Measurements from ENCODE around the gene SLC12A3. TPM values are rescaled to one million over a fixed set of nuclear protein-coding genes. Genes with fewer than 3 reads are reported as not detected.

SLC12A3 gene
- total and polyA plus RNA-seq, 2 of the 4 experiments (the other 2 are of a cell fraction): not detected

DNA sequence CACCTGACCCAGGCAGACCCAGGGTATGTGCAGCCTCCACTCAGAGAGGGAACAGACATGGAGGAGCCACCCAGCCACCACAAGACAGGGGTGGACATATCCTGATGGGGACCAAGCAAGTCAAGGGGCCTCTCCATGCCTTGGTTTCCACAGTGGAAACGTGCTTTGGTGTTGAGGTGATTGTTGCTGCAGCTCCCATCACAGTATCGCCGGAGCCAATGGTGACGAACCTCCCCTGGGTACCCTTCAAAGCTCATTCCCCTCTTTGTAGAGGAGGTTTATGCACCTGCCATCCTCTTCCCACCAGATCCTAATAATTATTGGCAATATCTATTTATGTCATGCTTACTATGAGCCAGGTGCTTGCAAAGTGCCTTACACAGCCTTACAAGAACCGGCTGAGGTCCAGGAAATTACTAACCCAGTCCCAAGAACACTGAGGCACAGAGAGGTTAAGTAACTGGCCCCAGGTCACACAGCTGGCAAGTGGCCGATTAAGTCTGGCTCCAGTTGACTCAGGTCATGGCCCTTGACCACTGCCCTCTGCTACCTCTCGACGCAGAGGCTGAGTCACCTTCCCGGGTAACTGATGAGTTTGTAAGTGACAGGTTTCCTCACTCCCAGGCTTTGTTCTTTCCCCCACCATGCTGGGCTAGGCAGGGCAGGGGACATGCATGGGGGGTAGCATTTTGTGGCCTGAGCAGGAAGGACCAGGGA is 20.6 kb downstream of the SLC12A3 start:
- no peak overlapping the region for H2BK15ac ChIP-seq (ENCODE audit: low read depth, low read length)
- H3K18ac ChIP-seq (ENCODE audit: low read depth, low read length): no peak overlapping the region
- dilution Hi-C loops (cut with HindIII; ENCODE audit: low sequenced_read_pairs, unreplicated experiment): no loop called here
- ChIA-PET CTCF (no interaction called here), POLR2A (ENCODE audit: unreplicated experiment) (no interaction called here)
- H3K9me3 ChIP-seq (ENCODE audit: control insufficient read depth, insufficient read depth, low read length): no peaks in the 10 kb centered on the region
- H2BK120ac ChIP-seq (ENCODE audit: low read depth, low read length): no peak overlapping the region
- H4K20me1 ChIP-seq (ENCODE audit: insufficient read depth, low read length): no peaks in the 10 kb centered on the region
- DNase-seq (no peak), ATAC-seq (ENCODE audit: low read depth) (no peak)
- no peak overlapping the region for H3K4me3 ChIP-seq (ENCODE audit: insufficient read depth, low read depth, low read length)
- in situ Hi-C loops (cut with MboI; ENCODE audit: low sequenced_read_pairs): no loop called here
- no peak overlapping the region for H3K27ac ChIP-seq (ENCODE audit: insufficient read depth, low read length)
- H2AK9ac ChIP-seq (replicated peaks; ENCODE audit: low read depth, low read length, poor library complexity): no peak overlapping the region
- H2AFZ ChIP-seq (replicated peaks; ENCODE audit: low read length, poor library complexity): no peak overlapping the region
- H3K4me2 ChIP-seq (ENCODE audit: low read depth, low read length): no peak overlapping the region
- no peak overlapping the region for H4K8ac ChIP-seq (ENCODE audit: low read depth in 2 of 2, low read length in 2 of 2)
- no peaks in the 10 kb centered on the region for H3K9me1 ChIP-seq (ENCODE audit: insufficient read depth, low read length)
- TF ChIP-seq MXI1 (IDR thresholded peaks at IDR 0.05; ENCODE audit: borderline replicate concordance, low read depth, low read length): no peak
- no peak for TF ChIP-seq RAD21 (IDR thresholded peaks at IDR 0.05; ENCODE audit: low read length)
- no peak for TF ChIP-seq SMC3 (IDR thresholded peaks at IDR 0.05; ENCODE audit: low read depth, low read length)
- TF ChIP-seq MAZ (IDR thresholded peaks at IDR 0.05; ENCODE audit: borderline replicate concordance, low read depth, low read length): no peak
- no peak for TF ChIP-seq MAFK (IDR thresholded peaks at IDR 0.05; ENCODE audit: low read depth, low read length)
- TF ChIP-seq CEBPB (IDR thresholded peaks at IDR 0.05; ENCODE audit: low read depth, low read length): no peak
- TF ChIP-seq POLR2A (IDR thresholded peaks at IDR 0.05; ENCODE audit: low read depth, low read length): no peak
- no peak for TF ChIP-seq FOS (IDR thresholded peaks at IDR 0.05; ENCODE audit: low read depth, low read length)
- 63% methylated on average over 1 of the region's 9 CpGs; no CpG with 5 or more reads in 1 of the 2 experiments for WGBS, 2 experiments (ENCODE audit: extremely low coverage in 2 of 2, insufficient read length in 1 of 2)
- H3K36me3 ChIP-seq (ENCODE audit: control insufficient read depth, insufficient read depth, low read length): no peaks in the 10 kb centered on the region
- no peaks in the 10 kb centered on the region for H3K4me1 ChIP-seq (ENCODE audit: control insufficient read depth, insufficient read depth, low read length)
- no peak overlapping the region for H2AK5ac ChIP-seq (ENCODE audit: low read depth, low read length)
- H2BK5ac ChIP-seq (ENCODE audit: low read depth, low read length, poor library complexity, severe bottlenecking): no peak overlapping the region
- H3K4ac ChIP-seq (ENCODE audit: low read depth, low read length): no peak overlapping the region
- H4K5ac ChIP-seq (ENCODE audit: low read depth, low read length): no peak overlapping the region
- no peaks in the 10 kb centered on the region for H3K79me1 ChIP-seq (ENCODE audit: low read depth in 1 of 2, low read length in 2 of 2)
- no peak overlapping the region for H4K91ac ChIP-seq (ENCODE audit: insufficient read depth, low read depth, low read length)
- H3K56ac ChIP-seq (ENCODE audit: extremely low read depth, insufficient read depth, low read length): no peak overlapping the region
- peaks cover 14% of the 10 kb centered on the region; the same call in 1 of the 2 replicates for H3K27me3 ChIP-seq (ENCODE audit: control insufficient read depth, insufficient read depth, low read length)
- no peak overlapping the region for H3K23ac ChIP-seq (ENCODE audit: low read depth, low read length)
- no TSS peak for BruUV-seq (replicated peaks)
- H3K14ac ChIP-seq (replicated peaks; ENCODE audit: low read depth, low read length): no peak overlapping the region
- no peak overlapping the region for H2BK20ac ChIP-seq (ENCODE audit: low read depth, low read length)
- H3K9ac ChIP-seq (ENCODE audit: low read depth, low read length): no peak overlapping the region
- intact Hi-C loops (cut with micrococcal nuclease): no loop called here
